ENCODE results near the gene MARK1.

Gene MARK1

GRCh38 chr1:220491891-220492290 is 36.0 kb upstream of the MARK1 start:
- Histone ChIP-seq H3K4me1 (no peaks in the 10 kb centered on the region), H3K4me3 (ENCODE audit: low read depth, low read length) (no peak overlapping the region), H3K9me3 (no peaks in the 10 kb centered on the region), H3K27me3 (no peaks in the 10 kb centered on the region), H3K36me3 (no peaks in the 10 kb centered on the region)
- DNase-seq, result no peak
- no peak for TF ChIP-seq CTCF (IDR thresholded peaks at IDR 0.05; ENCODE audit: low read depth, low read length)

- no peaks in the 10 kb centered on the region for H3K36me3 ChIP-seq
- peaks cover 3% of the 10 kb centered on the region; the same call in 1 of the 2 replicates for H3K4me1 ChIP-seq
- no peak for DNase-seq
- no peak for TF ChIP-seq CTCF (IDR thresholded peaks at IDR 0.05; ENCODE audit: low read depth, low read length)
- H3K9me3 ChIP-seq, result no peaks in the 10 kb centered on the region
- H3K4me3 ChIP-seq (ENCODE audit: low read depth, low read length), result no peak overlapping the region
- H3K27me3 ChIP-seq, result no peaks in the 10 kb centered on the region
Measured at GRCh38 chr1:220497220-220497947, 30.6 kb upstream of the MARK1 start.

- H3K27me3 ChIP-seq, result no peaks in the 10 kb centered on the region
- no peaks in the 10 kb centered on the region for H3K36me3 ChIP-seq
- DNase-seq, result peak; percentile 17
- peaks cover 3% of the 10 kb centered on the region; the same call in 1 of the 2 replicates for H3K4me1 ChIP-seq
- no peaks in the 10 kb centered on the region for H3K9me3 ChIP-seq
- TF ChIP-seq CTCF (IDR thresholded peaks at IDR 0.05; ENCODE audit: low read depth, low read length), result no peak
- H3K4me3 ChIP-seq (ENCODE audit: low read depth, low read length), result no peak overlapping the region
Measured at GRCh38 chr1:220498188-220498587, 29.7 kb upstream of the MARK1 start.

- no peak for TF ChIP-seq CTCF (IDR thresholded peaks at IDR 0.05; ENCODE audit: low read depth, low read length)
- H3K4me3 ChIP-seq (ENCODE audit: low read depth, low read length), result no peak overlapping the region
- no peak for DNase-seq
- H3K27me3 ChIP-seq, result no peaks in the 10 kb centered on the region; the same call in 1 of the 2 replicates
- H3K4me1 ChIP-seq, result peaks cover 3% of the 10 kb centered on the region; the same call in 1 of the 2 replicates
- no peaks in the 10 kb centered on the region for H3K36me3 ChIP-seq
- no peaks in the 10 kb centered on the region for H3K9me3 ChIP-seq
Measured at GRCh38 chr1:220500372-220500771, 27.6 kb upstream of the MARK1 start.

GRCh38 chr1:220504329-220504728 is 23.6 kb upstream of the MARK1 start:
- Histone ChIP-seq H3K36me3 (no peaks in the 10 kb centered on the region), H3K27me3 (peaks cover 3% of the 10 kb centered on the region; the same call in 1 of the 2 replicates), H3K4me1 (no peaks in the 10 kb centered on the region), H3K9me3 (no peaks in the 10 kb centered on the region), H3K4me3 (ENCODE audit: low read depth, low read length) (no peak overlapping the region)
- no peak for TF ChIP-seq CTCF (IDR thresholded peaks at IDR 0.05; ENCODE audit: low read depth, low read length)
- DNase-seq, result no peak

GRCh38 chr1:220507085-220507484 is 20.9 kb upstream of the MARK1 start:
- H3K4me1 ChIP-seq, result no peaks in the 10 kb centered on the region
- peaks cover 3% of the 10 kb centered on the region; the same call in 1 of the 2 replicates for H3K27me3 ChIP-seq
- DNase-seq, result no peak
- TF ChIP-seq CTCF (IDR thresholded peaks at IDR 0.05; ENCODE audit: low read depth, low read length), result no peak
- no peak overlapping the region for H3K4me3 ChIP-seq (ENCODE audit: low read depth, low read length)
- no peaks in the 10 kb centered on the region for H3K9me3 ChIP-seq
- H3K36me3 ChIP-seq, result no peaks in the 10 kb centered on the region
